Neural cell (in vitro differentiated cells): Measurements from ENCODE around the gene COMT. TPM values are rescaled to one million over a fixed set of nuclear protein-coding genes. Genes with fewer than 3 reads are reported as not detected.

ENCODE experiments used
- H2AFZ ChIP-seq: fragments of 200-600, 300-800 bp; sonication (generic), shearing (Covaris generic); 2 replicates; pipeline ENCODE4 v1.6.0; 2014; ENCODE audit warnings: low read depth, mild to moderate bottlenecking, antibody characterized with exemption, low read length, moderate library complexity
- H3F3A ChIP-seq: fragments of 200-600 bp; shearing (Covaris generic); 2 replicates; pipeline ENCODE4 v1.6.1; 2016; ENCODE audit warnings: mild to moderate bottlenecking, moderate library complexity, mixed read lengths, antibody characterized with exemption, low read length; ENCODE audit not compliant: insufficient read depth, poor library complexity, severe bottlenecking
- H3K27ac ChIP-seq: fragments of 200-600, 300-800 bp; sonication (generic), shearing (Covaris generic); 2 replicates; pipeline ENCODE4 v1.5.1; 2014; ENCODE audit warnings: mild to moderate bottlenecking, low read length, moderate library complexity
- H3K27me3 ChIP-seq: fragments of 300-800, 200-600 bp; sonication (generic), shearing (Covaris generic); 2 replicates; pipeline ENCODE4 v1.6.0; 2014; ENCODE audit warnings: mild to moderate bottlenecking, low read depth, low read length, moderate library complexity; ENCODE audit not compliant: insufficient read depth
- H3K36me3 ChIP-seq: fragments of 300-800, 200-600 bp; sonication (generic), shearing (Covaris generic); 2 replicates; pipeline ENCODE4 v1.5.1; 2014; ENCODE audit warnings: mild to moderate bottlenecking, antibody characterized with exemption, low read length, moderate library complexity; ENCODE audit not compliant: insufficient read depth
- H3K4me2 ChIP-seq: fragments of 300-800, 200-600 bp; sonication (generic), shearing (Covaris generic); 2 replicates; pipeline ENCODE4 v1.6.0; 2014; ENCODE audit warnings: mild to moderate bottlenecking, low read length
- H3K4me3 ChIP-seq: fragments of 300-800, 200-600 bp; sonication (generic), shearing (Covaris generic); 2 replicates; pipeline ENCODE4 v1.5.1; 2014; ENCODE audit warnings: mild to moderate bottlenecking, low read length, moderate library complexity
- H3K79me2 ChIP-seq: fragments of 200-600 bp; shearing (Covaris generic); replicated peaks from 2 replicates; pipeline ENCODE4 v1.6.0; 2014; ENCODE audit warnings: mild to moderate bottlenecking, low read length, moderate library complexity; ENCODE audit not compliant: insufficient read depth
- H3K9ac ChIP-seq: fragments of 300-800, 200-600 bp; sonication (generic), shearing (Covaris generic); 2 replicates; pipeline ENCODE4 v1.6.1; 2016; ENCODE audit warnings: mild to moderate bottlenecking, low read length, mixed read lengths
- H3K9me2 ChIP-seq: fragments of 200-600 bp; shearing (Covaris generic); 2 replicates; pipeline ENCODE4 v1.6.1; 2016; ENCODE audit warnings: mild to moderate bottlenecking, low read length, mixed read lengths; ENCODE audit not compliant: insufficient read depth
- H3K9me3 ChIP-seq: fragments of 200-600, 300-800 bp; sonication (generic), shearing (Covaris generic); 2 replicates; pipeline ENCODE4 v1.6.1; 2016; ENCODE audit warnings: mild to moderate bottlenecking, mixed run types, low read length, moderate library complexity, mixed read lengths
- H4K20me1 ChIP-seq: fragments of 200-600 bp; shearing (Covaris generic); 2 replicates; pipeline ENCODE4 v1.6.1; 2016; ENCODE audit warnings: mild to moderate bottlenecking, mixed run types; ENCODE audit not compliant: insufficient read depth
- EP300 ChIP-seq: fragments of 450-650 bp; conservative IDR thresholded peaks from 2 replicates; pipeline ENCODE4 v1.6.1; 2014; ENCODE audit warnings: antibody characterized with exemption, mild to moderate bottlenecking, moderate library complexity; ENCODE audit not compliant: poor library complexity, severe bottlenecking
- EZH2 ChIP-seq: fragments of 200-600, 300-800 bp; shearing (Covaris generic), sonication (generic); IDR thresholded peaks from 2 replicates; pipeline ENCODE4 v1.6.1; 2014; ENCODE audit warnings: antibody characterized with exemption, low read length, borderline replicate concordance, mild to moderate bottlenecking; ENCODE audit not compliant: insufficient read depth, poor library complexity, severe bottlenecking
- POLR2AphosphoS5 ChIP-seq: IDR thresholded peaks from 2 replicates; pipeline ENCODE4 v1.6.1; 2012
- RAD21 ChIP-seq: fragments of 450-650 bp; conservative IDR thresholded peaks from 2 replicates; pipeline ENCODE4 v1.6.1; 2014; ENCODE audit warnings: antibody characterized with exemption, mild to moderate bottlenecking, moderate library complexity
- REST ChIP-seq: IDR thresholded peaks from 2 replicates; pipeline ENCODE4 v1.6.1; 2012; ENCODE audit warnings: borderline replicate concordance
- SMC3 ChIP-seq: fragments of 450-650 bp; conservative IDR thresholded peaks from 2 replicates; pipeline ENCODE4 v1.6.1; 2014; ENCODE audit warnings: antibody characterized with exemption, mild to moderate bottlenecking, moderate library complexity; ENCODE audit not compliant: poor library complexity
- TAF1 ChIP-seq: IDR thresholded peaks from 2 replicates; pipeline ENCODE4 v1.6.1; 2012; ENCODE audit warnings: low read depth
- polyA plus RNA-seq: library from polyadenylated mRNA; depleted of rRNA; stranded (reverse); fragments of >200 nt; gene quantifications from 2 replicates; pipeline ENCODE4 v1.2.3, GENCODE V29; 2014
- TF ChIP-seq, protein P1 (sequence below): fragments of 450-650 bp; IDR thresholded peaks from 2 replicates; pipeline ENCODE4 v1.5.1; 2014; ENCODE audit warnings: antibody characterized with exemption, mild to moderate bottlenecking, moderate library complexity; ENCODE audit not compliant: poor library complexity, severe bottlenecking

Gene COMT
- polyA plus RNA-seq, 1 donor from 2014 or later = 14.2 TPM

- H3K9ac ChIP-seq = no peak overlapping the region
- no peaks in the 10 kb centered on the region for H3K27me3 ChIP-seq
- no peak overlapping the region for H2AFZ ChIP-seq
- no peak overlapping the region for H3K4me3 ChIP-seq
- no peak overlapping the region for H3K27ac ChIP-seq
- H3K4me2 ChIP-seq = no peak overlapping the region
- no peaks in the 10 kb centered on the region for H3F3A ChIP-seq
- no peaks in the 10 kb centered on the region for H3K9me3 ChIP-seq
- H3K79me2 ChIP-seq = no peaks in the 10 kb centered on the region
- H3K9me2 ChIP-seq = no peaks in the 10 kb centered on the region
- H3K36me3 ChIP-seq = no peaks in the 10 kb centered on the region
- no peaks in the 10 kb centered on the region for H4K20me1 ChIP-seq
- no peak for TF ChIP-seq RAD21
- no peak for TF ChIP-seq EZH2
- no peak for TF ChIP-seq REST
- no peak for TF ChIP-seq EP300
- TF ChIP-seq POLR2AphosphoS5 = no peak
- TF ChIP-seq, protein P1, sequence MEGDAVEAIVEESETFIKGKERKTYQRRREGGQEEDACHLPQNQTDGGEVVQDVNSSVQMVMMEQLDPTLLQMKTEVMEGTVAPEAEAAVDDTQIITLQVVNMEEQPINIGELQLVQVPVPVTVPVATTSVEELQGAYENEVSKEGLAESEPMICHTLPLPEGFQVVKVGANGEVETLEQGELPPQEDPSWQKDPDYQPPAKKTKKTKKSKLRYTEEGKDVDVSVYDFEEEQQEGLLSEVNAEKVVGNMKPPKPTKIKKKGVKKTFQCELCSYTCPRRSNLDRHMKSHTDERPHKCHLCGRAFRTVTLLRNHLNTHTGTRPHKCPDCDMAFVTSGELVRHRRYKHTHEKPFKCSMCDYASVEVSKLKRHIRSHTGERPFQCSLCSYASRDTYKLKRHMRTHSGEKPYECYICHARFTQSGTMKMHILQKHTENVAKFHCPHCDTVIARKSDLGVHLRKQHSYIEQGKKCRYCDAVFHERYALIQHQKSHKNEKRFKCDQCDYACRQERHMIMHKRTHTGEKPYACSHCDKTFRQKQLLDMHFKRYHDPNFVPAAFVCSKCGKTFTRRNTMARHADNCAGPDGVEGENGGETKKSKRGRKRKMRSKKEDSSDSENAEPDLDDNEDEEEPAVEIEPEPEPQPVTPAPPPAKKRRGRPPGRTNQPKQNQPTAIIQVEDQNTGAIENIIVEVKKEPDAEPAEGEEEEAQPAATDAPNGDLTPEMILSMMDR = no peak
Observed at GRCh38 chr22:19916941-19917340, 24.6 kb upstream of the COMT start.

DNA sequence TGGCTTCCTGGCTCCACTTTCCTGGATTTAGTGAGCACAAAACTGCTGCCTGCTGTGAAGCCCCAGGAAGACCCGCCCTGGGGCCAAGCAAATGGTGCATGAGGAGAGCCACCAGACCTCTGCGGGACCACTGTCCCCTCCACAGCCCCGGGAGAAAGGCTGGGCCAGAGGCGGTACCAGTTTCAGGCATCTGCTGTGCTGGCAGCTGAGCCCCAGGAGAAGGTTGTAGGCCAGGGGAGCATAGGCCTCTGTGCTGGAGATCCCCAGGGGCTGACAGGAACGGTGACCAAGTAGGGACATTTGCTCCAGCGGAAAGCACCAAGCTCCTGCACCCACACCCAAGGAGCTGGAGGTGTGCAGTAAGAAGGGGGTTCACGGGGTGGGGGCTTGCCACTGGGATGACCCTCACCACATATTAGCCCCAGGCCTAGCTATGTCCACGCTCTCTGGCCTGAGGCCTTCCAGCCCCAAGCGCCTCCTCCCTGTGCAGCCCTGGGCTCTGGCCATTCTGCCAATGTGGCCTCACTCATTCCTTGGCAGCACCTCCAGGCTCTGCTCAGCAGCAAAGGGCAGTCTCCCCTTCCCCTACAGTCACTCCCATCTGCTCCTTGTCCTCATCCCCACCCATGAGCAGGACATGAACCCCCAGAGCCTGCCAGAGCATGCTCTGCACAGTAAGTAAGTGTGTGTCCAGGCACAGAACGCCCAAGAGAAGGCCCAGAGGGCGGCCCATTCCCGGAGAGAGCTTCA is 24.0 kb upstream of the COMT start:
- no peaks in the 10 kb centered on the region for H3K79me2 ChIP-seq
- H2AFZ ChIP-seq = no peak overlapping the region
- H3K9me3 ChIP-seq = no peaks in the 10 kb centered on the region
- no peak overlapping the region for H3K9ac ChIP-seq
- no peaks in the 10 kb centered on the region for H3K9me2 ChIP-seq
- TF ChIP-seq, protein P1 = no peak
- TF ChIP-seq RAD21 (no peak), EZH2 (no peak), SMC3 (no peak), EP300 (no peak), TAF1 (no peak), REST (no peak)
- no peaks in the 10 kb centered on the region for H4K20me1 ChIP-seq
- H3K4me3 ChIP-seq = no peak overlapping the region
- no peak overlapping the region for H3K27ac ChIP-seq
- H3K36me3 ChIP-seq = no peaks in the 10 kb centered on the region
- no peaks in the 10 kb centered on the region for H3K27me3 ChIP-seq
- no peaks in the 10 kb centered on the region for H3F3A ChIP-seq
- H3K4me2 ChIP-seq = no peak overlapping the region
